DND-41 (cell line): ENCODE data around the gene MCM10.

ENCODE experiments used
- ATAC-seq: fragments of 200-7000 bp; cut with Tn5 transposase; 3 replicates; pipeline ENCODE4 v1.9.1; 2021; ENCODE audit warnings: low read depth; ENCODE audit not compliant: insufficient read depth
- DNase-seq: peaks from one replicate; pipeline ENCODE4 v3.0.0-alpha.2; 2020
- H2AFZ ChIP-seq: 2 replicates; pipeline ENCODE4 v1.6.0; 2012; ENCODE audit warnings: low read depth, low read length
- H3K27ac ChIP-seq: 2 replicates; pipeline ENCODE4 v1.5.1; 2012; ENCODE audit warnings: low read length, inconsistent platforms
- H3K27me3 ChIP-seq: fragments of 200-600 bp; sonication (generic); 2 replicates; pipeline ENCODE4 v1.6.0; 2012; ENCODE audit warnings: low read length, mild to moderate bottlenecking, inconsistent platforms; ENCODE audit not compliant: insufficient read depth, poor library complexity
- H3K36me3 ChIP-seq: 2 replicates; pipeline ENCODE4 v1.5.1; 2012; ENCODE audit warnings: low read length, inconsistent platforms; ENCODE audit not compliant: insufficient read depth
- H3K4me1 ChIP-seq: 2 replicates; pipeline ENCODE4 v1.5.1; 2012; ENCODE audit warnings: mild to moderate bottlenecking, low read length; ENCODE audit not compliant: insufficient read depth
- H3K4me2 ChIP-seq: 2 replicates; pipeline ENCODE4 v1.6.0; 2012; ENCODE audit warnings: mild to moderate bottlenecking, moderate library complexity, low read length, inconsistent platforms; ENCODE audit not compliant: insufficient read depth
- H3K4me3 ChIP-seq, 2 experiments: fragments of 200-600 bp in 1 of 2; shearing (Covaris generic) in 1 of 2; 2 replicates each; pipeline ENCODE4 v1.5.1; 2012 to 2016; ENCODE audit warnings: inconsistent platforms in 2 of 2, low read length in 2 of 2, mild to moderate bottlenecking in 2 of 2, low read depth in 1 of 2, moderate library complexity in 1 of 2
- H3K79me2 ChIP-seq: 2 replicates; pipeline ENCODE4 v1.6.0; 2012; ENCODE audit warnings: low read length, inconsistent platforms; ENCODE audit not compliant: insufficient read depth
- H3K9ac ChIP-seq: 2 replicates; pipeline ENCODE4 v1.6.0; 2012; ENCODE audit warnings: low read depth, mild to moderate bottlenecking, inconsistent platforms, low read length, moderate library complexity
- H3K9me3 ChIP-seq: 2 replicates; pipeline ENCODE4 v1.5.1; 2012; ENCODE audit warnings: low read length, moderate library complexity, mild to moderate bottlenecking, inconsistent platforms; ENCODE audit not compliant: insufficient read depth, severe bottlenecking
- H4K20me1 ChIP-seq: 2 replicates; pipeline ENCODE4 v1.6.0; 2012; ENCODE audit warnings: low read length; ENCODE audit not compliant: insufficient read depth
- EZH2 ChIP-seq: IDR thresholded peaks from 3 replicates; pipeline ENCODE4 v1.6.1; 2012; ENCODE audit warnings: borderline replicate concordance, low read depth, mild to moderate bottlenecking, moderate library complexity, low read length, inconsistent platforms; ENCODE audit not compliant: severe bottlenecking
- TF ChIP-seq, protein P1 (sequence below): IDR thresholded peaks from 2 replicates; pipeline ENCODE4 v1.5.1; 2012; ENCODE audit warnings: borderline replicate concordance, low read length, moderate library complexity, mild to moderate bottlenecking; ENCODE audit not compliant: poor library complexity, severe bottlenecking; ENCODE audit errors: extremely low read depth

The MCM10 gene

DNA sequence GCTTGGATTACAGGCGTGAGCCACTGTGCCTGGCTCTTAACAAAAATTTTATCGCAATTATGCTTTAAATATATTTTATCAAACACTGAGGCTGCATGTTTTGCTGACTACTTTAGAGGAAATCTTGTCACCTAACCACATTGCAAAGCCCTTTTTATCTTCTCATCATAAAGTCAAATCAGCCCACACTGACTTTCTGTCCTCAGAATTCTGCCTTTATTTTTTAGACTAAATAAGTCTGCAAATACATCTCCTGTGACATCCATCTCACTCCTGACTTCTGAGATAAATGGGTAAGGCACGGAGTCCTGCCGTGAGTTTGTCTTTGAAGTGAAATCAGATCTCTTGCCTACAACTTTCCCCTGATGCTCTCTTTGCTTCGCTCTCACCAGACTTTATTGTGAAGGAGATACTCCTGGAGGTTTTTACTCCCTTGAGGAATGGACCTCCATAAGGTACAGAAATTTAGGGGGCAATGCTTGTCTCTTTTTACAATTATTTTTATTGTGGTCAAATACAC, 96.3 kb downstream of the MCM10 start:
- Histone ChIP-seq H3K27me3 (peaks cover 5% of the 10 kb centered on the region), H3K9me3 (no peaks in the 10 kb centered on the region), H3K9ac (no peak overlapping the region), H3K27ac (no peak overlapping the region), H3K36me3 (no peaks in the 10 kb centered on the region), H3K4me2 (no peak overlapping the region), H3K79me2 (no peaks in the 10 kb centered on the region), H3K4me3 (no peak overlapping the region), H3K4me1 (no peaks in the 10 kb centered on the region), H4K20me1 (no peaks in the 10 kb centered on the region), H2AFZ (no peak overlapping the region)
- no peak for TF ChIP-seq EZH2
- TF ChIP-seq, protein P1, sequence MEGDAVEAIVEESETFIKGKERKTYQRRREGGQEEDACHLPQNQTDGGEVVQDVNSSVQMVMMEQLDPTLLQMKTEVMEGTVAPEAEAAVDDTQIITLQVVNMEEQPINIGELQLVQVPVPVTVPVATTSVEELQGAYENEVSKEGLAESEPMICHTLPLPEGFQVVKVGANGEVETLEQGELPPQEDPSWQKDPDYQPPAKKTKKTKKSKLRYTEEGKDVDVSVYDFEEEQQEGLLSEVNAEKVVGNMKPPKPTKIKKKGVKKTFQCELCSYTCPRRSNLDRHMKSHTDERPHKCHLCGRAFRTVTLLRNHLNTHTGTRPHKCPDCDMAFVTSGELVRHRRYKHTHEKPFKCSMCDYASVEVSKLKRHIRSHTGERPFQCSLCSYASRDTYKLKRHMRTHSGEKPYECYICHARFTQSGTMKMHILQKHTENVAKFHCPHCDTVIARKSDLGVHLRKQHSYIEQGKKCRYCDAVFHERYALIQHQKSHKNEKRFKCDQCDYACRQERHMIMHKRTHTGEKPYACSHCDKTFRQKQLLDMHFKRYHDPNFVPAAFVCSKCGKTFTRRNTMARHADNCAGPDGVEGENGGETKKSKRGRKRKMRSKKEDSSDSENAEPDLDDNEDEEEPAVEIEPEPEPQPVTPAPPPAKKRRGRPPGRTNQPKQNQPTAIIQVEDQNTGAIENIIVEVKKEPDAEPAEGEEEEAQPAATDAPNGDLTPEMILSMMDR, result no peak
- ATAC-seq (no peak), DNase-seq (no peak)
